ENCODE measurements around the gene DPF3. TPM values are rescaled to one million over a fixed set of nuclear protein-coding genes. Genes with fewer than 3 reads are reported as not detected.

DPF3 gene
- total RNA-seq, 1 donor from 2014 or later = 4.3 TPM

- H3K36me3 Mint-ChIP-seq (ENCODE audit: low read depth) = peaks cover 4% of the 10 kb centered on the region
- no peak overlapping the region for H3K27ac Mint-ChIP-seq
- peaks cover 12% of the 10 kb centered on the region for H3K9me3 Mint-ChIP-seq
- no peak for DNase-seq (ENCODE audit: low spot score)
- H3K4me3 Mint-ChIP-seq = no peak overlapping the region
- intact Hi-C loops (cut with micrococcal nuclease) = no loop called here
- peaks cover 49% of the 10 kb centered on the region for H3K27me3 Mint-ChIP-seq (ENCODE audit: insufficient read depth)
- H3K4me1 Mint-ChIP-seq (ENCODE audit: low read depth) = no peaks in the 10 kb centered on the region
Measured at GRCh38 chr14:72631401-72631800, 262.5 kb downstream of the DPF3 start.

GRCh38 chr14:72630374-72630773 is 263.5 kb downstream of the DPF3 start:
- DNase-seq (ENCODE audit: low spot score) = no peak
- Mint-ChIP-seq H3K27me3 (ENCODE audit: insufficient read depth) (peaks cover 49% of the 10 kb centered on the region), H3K27ac (no peak overlapping the region), H3K4me1 (ENCODE audit: low read depth) (no peaks in the 10 kb centered on the region), H3K9me3 (peaks cover 18% of the 10 kb centered on the region), H3K36me3 (ENCODE audit: low read depth) (peaks cover 2% of the 10 kb centered on the region), H3K4me3 (no peak overlapping the region)
- intact Hi-C loops (cut with micrococcal nuclease) = no loop called here

DNA sequence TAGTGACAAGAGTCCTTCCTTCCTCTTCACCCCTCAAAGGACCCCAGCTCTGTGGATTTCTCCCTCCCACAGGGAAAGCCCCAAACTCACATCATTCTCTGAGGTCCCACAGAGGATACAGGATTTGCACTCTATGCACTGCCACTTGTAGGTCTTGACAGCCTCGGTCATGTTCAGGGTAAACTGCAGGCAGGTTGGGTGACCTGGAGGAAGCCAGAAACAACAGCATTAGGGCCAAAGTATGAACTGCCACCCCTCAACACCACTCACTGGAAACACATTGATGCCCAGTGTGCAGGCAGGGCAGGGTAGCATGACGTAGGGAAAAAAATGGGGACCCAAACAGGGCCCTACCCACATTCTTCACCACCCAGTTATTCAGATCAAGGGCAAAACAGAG is 264.4 kb downstream of the DPF3 start:
- Mint-ChIP-seq H3K27ac (no peak overlapping the region), H3K27me3 (ENCODE audit: insufficient read depth) (peaks cover 45% of the 10 kb centered on the region), H3K4me3 (no peak overlapping the region), H3K9me3 (peaks cover 18% of the 10 kb centered on the region), H3K36me3 (ENCODE audit: low read depth) (peaks cover 2% of the 10 kb centered on the region), H3K4me1 (ENCODE audit: low read depth) (no peaks in the 10 kb centered on the region)
- DNase-seq (ENCODE audit: low spot score) = no peak
- intact Hi-C loops (cut with micrococcal nuclease) = no loop called here

DNA sequence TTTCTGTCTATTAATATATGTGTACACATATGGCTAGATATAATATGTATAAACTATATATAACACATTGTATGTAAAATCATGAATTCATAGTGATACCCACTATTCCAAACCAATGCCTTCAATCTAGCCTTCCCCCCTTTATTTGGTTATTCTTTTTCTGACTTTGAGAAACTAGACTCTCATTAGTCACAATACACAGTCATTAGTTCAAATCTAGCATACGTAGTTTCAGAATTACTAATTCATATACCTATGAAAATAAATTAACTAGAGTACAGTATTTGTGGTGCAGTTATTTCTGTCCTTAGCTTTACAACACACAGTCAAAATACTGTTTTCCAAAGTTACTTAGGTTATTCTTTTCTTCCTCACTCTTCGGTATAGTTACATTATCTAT is 268.2 kb downstream of the DPF3 start:
- H3K27me3 Mint-ChIP-seq (ENCODE audit: insufficient read depth) = peaks cover 32% of the 10 kb centered on the region
- peaks cover 21% of the 10 kb centered on the region for H3K9me3 Mint-ChIP-seq
- no peak overlapping the region for H3K4me3 Mint-ChIP-seq
- intact Hi-C loops (cut with micrococcal nuclease) = no loop called here
- peaks cover 2% of the 10 kb centered on the region for H3K4me1 Mint-ChIP-seq (ENCODE audit: low read depth)
- no peaks in the 10 kb centered on the region for H3K36me3 Mint-ChIP-seq (ENCODE audit: low read depth)
- no peak for DNase-seq (ENCODE audit: low spot score)
- H3K27ac Mint-ChIP-seq = no peak overlapping the region

DNA sequence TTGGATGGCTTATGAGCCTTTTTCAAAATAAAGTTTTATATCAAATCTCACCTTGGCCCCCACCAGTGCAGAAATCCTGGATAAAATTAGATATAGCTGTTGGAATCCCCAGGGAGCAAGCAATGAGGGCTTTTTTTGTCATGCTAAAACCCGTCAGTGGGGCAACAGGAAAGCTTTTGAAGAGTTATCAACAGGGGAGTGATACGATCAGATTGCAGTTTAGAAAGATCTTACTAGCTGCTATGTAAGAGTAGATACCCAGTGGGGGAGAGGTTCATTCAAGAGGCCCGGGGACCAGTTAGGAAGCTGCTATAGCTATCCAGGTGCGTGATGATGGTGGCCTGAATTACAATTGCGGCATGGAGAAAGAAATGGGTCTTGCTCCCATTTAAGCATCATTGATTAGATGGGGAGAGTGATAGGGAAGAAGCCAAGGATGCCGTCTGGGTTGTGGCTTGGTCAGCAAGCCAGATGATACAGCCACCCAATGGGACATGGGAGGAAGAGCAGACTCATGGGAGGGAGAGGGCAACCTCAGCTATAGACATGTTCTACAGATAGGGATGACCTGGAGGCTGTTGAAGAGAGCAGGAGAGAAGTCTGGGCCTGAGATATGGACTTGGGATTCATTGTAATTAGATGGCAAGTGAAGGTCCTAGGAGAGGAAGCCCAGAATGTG is 272.4 kb downstream of the DPF3 start:
- Mint-ChIP-seq H3K4me3 (no peak overlapping the region), H3K27me3 (ENCODE audit: insufficient read depth) (peaks cover 27% of the 10 kb centered on the region), H3K27ac (no peak overlapping the region), H3K36me3 (ENCODE audit: low read depth) (no peaks in the 10 kb centered on the region), H3K9me3 (peaks cover 10% of the 10 kb centered on the region), H3K4me1 (ENCODE audit: low read depth) (peaks cover 4% of the 10 kb centered on the region)
- DNase-seq (ENCODE audit: low spot score) = no peak
- intact Hi-C loops (cut with micrococcal nuclease) = no loop called here

DNA sequence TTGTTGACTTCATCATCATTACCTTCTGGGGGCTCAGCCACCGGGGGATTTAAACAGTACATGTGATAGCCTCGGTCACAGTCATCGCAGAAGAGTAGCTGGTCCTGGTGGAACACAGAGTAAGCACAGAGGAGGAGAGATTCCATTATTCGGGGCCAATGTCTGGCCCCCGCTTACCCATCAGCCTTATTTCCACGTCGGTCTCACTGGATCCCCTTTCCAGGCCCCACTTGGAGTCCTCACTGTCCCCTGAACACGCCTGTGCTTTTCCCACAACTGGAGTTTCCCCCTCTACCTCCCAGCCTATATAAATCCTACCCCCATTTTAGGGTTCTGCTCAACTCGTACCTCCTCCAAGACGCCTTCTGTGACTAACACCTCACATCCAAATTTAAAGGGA is 274.0 kb downstream of the DPF3 start:
- peaks cover 4% of the 10 kb centered on the region for H3K4me1 Mint-ChIP-seq (ENCODE audit: low read depth)
- no peak overlapping the region for H3K4me3 Mint-ChIP-seq
- H3K27me3 Mint-ChIP-seq (ENCODE audit: insufficient read depth) = peaks cover 21% of the 10 kb centered on the region
- DNase-seq (ENCODE audit: low spot score) = no peak
- no peak overlapping the region for H3K27ac Mint-ChIP-seq
- H3K36me3 Mint-ChIP-seq (ENCODE audit: low read depth) = no peaks in the 10 kb centered on the region
- intact Hi-C loops (cut with micrococcal nuclease) = no loop called here
- H3K9me3 Mint-ChIP-seq = peaks cover 3% of the 10 kb centered on the region

DNA sequence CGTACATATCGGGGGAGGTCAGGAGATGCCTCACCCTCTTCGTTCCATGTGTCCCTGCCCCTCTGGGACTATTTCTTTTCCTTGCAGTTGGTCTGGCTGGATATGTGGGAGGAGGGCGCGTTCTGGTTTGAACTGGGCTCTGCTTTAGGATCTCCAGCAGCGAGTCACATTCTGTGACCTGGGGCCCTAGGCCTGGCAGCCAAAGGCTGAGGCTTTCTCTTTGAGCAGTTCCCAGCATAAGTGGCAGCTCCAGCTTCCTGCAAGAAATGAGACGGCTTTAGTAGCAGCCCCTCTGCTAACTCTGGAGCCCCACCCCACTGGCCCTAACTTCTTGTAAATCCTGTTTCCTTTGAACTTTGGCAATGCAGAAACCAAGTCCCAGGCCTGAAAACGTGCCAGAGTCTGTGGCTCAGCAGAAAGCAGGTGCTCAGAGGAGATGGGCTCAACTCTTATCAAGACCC is 274.8 kb downstream of the DPF3 start:
- H3K27me3 Mint-ChIP-seq (ENCODE audit: insufficient read depth) = peaks cover 18% of the 10 kb centered on the region
- DNase-seq (ENCODE audit: low spot score) = no peak
- H3K9me3 Mint-ChIP-seq = peaks cover 3% of the 10 kb centered on the region
- intact Hi-C loops (cut with micrococcal nuclease) = no loop called here
- no peak overlapping the region for H3K27ac Mint-ChIP-seq
- H3K36me3 Mint-ChIP-seq (ENCODE audit: low read depth) = no peaks in the 10 kb centered on the region
- peaks cover 4% of the 10 kb centered on the region for H3K4me1 Mint-ChIP-seq (ENCODE audit: low read depth)
- no peak overlapping the region for H3K4me3 Mint-ChIP-seq

DNA sequence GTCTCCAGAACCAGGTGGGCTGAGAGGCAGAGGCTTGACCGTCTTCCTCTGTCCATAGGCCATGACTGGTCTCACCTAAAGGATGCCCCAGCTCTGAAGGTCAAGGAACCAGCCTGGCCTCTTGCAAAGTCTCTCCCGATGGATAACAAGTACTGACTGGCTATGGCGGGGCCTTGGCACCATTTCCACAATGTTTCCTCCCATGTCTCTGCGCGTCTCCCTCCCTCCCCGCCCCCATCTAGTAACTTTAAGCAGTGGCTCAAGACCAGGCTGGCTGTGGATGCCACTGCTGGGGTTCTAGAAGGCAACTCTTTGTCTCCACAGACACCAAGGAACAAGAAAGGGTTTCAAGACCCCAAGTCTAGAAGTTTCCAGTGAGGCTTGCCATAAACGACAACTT is 275.5 kb downstream of the DPF3 start:
- Mint-ChIP-seq H3K9me3 (peaks cover 3% of the 10 kb centered on the region), H3K36me3 (ENCODE audit: low read depth) (no peaks in the 10 kb centered on the region), H3K27me3 (ENCODE audit: insufficient read depth) (peaks cover 16% of the 10 kb centered on the region), H3K4me3 (no peak overlapping the region), H3K27ac (no peak overlapping the region), H3K4me1 (ENCODE audit: low read depth) (peaks cover 4% of the 10 kb centered on the region)
- no peak for DNase-seq (ENCODE audit: low spot score)
- intact Hi-C loops (cut with micrococcal nuclease) = no loop called here

DNA sequence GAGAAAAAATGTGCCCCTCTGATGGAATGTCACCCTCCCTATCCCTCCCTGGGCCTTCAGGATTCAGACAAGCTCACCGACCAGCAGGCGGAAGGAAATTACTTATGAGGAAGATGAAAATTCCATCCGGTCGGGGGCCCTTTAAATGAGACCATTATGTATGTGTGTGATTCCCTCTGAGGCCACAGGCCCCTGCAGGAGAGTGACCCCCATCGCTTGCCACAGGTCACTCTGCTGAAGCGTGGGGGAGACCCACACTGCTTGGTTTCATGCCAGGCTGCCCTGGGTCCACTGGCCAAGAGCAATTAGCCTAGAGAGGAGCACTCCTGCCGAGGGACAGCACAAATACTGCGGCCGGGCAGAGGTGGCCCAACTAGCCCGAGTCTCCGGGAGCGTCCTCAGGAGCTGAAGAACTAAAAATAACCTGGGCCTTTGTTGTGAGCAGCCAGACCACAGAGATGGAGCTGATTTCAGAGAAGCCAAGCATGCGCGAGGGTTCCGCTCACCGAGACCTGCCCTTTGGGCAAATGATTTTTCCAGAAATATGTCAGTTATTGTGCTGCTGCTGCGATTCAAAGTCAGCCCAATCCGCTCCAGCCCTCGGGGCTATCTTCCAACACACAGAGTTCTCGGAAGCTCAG is 276.4 kb downstream of the DPF3 start:
- Mint-ChIP-seq H3K4me1 (ENCODE audit: low read depth) (peaks cover 4% of the 10 kb centered on the region), H3K27me3 (ENCODE audit: insufficient read depth) (peaks cover 11% of the 10 kb centered on the region), H3K27ac (no peak overlapping the region), H3K9me3 (no peaks in the 10 kb centered on the region), H3K4me3 (no peak overlapping the region), H3K36me3 (ENCODE audit: low read depth) (no peaks in the 10 kb centered on the region)
- intact Hi-C loops (cut with micrococcal nuclease) = no loop called here
- DNase-seq (ENCODE audit: low spot score) = no peak

DNA sequence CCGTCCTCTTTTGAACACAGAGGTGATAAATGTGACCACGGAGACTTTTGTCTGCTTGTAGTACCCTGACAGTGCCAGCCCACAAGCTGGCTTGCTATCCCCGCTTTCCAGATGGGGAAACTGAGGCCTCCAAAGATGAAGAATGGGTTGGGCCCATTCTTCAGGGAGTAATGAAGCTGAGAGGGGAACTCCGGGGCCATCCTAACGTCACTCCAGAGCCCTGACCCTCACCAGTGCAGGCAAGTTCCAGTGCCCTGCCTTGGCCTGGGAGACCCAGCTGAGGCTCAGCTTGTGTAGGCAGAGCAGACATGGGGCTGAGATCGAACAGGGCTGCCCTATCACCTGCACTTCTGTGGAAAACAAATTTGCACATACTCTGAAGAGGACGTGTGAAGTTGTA is 277.1 kb downstream of the DPF3 start:
- Mint-ChIP-seq H3K4me1 (ENCODE audit: low read depth) (peaks cover 4% of the 10 kb centered on the region), H3K27me3 (ENCODE audit: insufficient read depth) (peaks cover 15% of the 10 kb centered on the region), H3K9me3 (no peaks in the 10 kb centered on the region), H3K36me3 (ENCODE audit: low read depth) (no peaks in the 10 kb centered on the region), H3K4me3 (no peak overlapping the region), H3K27ac (no peak overlapping the region)
- intact Hi-C loops (cut with micrococcal nuclease) = no loop called here
- no peak for DNase-seq (ENCODE audit: low spot score)

DNA sequence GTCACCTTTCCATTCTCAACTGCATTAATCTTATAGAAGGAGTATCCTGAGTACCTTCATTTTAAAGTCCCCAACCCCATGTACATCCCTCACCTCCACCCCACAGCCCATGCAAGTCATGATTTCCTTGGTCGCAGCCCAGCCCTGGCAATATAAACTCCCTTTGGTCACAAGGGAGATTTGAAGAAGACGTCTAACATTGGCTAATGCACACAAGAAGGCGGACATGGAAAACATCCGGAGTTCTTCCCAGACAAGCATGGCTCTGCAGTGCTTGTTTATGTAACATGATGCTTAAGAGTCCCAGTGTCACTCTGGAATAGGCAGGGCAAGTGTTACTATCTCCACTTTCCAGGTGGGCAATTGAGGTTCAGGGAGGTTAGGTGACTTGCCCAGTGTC is 277.6 kb downstream of the DPF3 start:
- no peak for DNase-seq (ENCODE audit: low spot score)
- Mint-ChIP-seq H3K27ac (no peak overlapping the region), H3K36me3 (ENCODE audit: low read depth) (no peaks in the 10 kb centered on the region), H3K27me3 (ENCODE audit: insufficient read depth) (peaks cover 12% of the 10 kb centered on the region), H3K9me3 (no peaks in the 10 kb centered on the region), H3K4me1 (ENCODE audit: low read depth) (peaks cover 4% of the 10 kb centered on the region), H3K4me3 (no peak overlapping the region)
- intact Hi-C loops (cut with micrococcal nuclease) = no loop called here

- intact Hi-C loops (cut with micrococcal nuclease) = no loop called here
- DNase-seq (ENCODE audit: low spot score) = no peak
- Mint-ChIP-seq H3K27me3 (ENCODE audit: insufficient read depth) (peaks cover 10% of the 10 kb centered on the region), H3K36me3 (ENCODE audit: low read depth) (no peaks in the 10 kb centered on the region), H3K27ac (no peak overlapping the region), H3K4me3 (no peak overlapping the region), H3K4me1 (ENCODE audit: low read depth) (peaks cover 2% of the 10 kb centered on the region), H3K9me3 (no peaks in the 10 kb centered on the region)
Measured at GRCh38 chr14:72615451-72616121, 278.3 kb downstream of the DPF3 start.

DNA sequence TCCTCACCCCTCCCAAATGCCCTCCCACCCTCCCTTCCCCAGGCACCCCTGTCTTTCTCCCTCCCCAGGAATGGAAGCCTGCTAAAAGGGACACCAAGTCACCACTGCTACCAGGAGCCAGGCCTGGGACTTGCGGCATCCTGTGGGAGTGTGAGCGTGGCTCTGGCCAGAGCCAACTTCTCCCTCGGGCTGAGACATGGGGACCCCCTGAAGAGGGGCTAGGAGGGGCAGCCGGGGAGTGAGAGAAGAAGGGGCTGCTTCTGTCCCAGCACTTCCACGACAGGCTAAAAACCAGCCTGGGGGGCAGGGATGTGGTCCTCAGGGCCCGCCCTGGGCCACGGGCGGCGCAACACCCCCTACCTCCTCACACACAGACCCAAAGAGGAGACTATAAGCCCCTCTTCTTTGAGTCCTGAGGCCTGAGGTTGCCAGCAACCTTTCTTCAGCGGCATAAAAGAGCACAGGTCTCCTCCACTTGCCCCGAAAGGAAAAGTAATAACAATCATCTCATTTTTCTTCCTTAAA is 278.9 kb downstream of the DPF3 start:
- no peaks in the 10 kb centered on the region for H3K4me1 Mint-ChIP-seq (ENCODE audit: low read depth)
- no peak overlapping the region for H3K27ac Mint-ChIP-seq
- no peak overlapping the region for H3K4me3 Mint-ChIP-seq
- no peaks in the 10 kb centered on the region for H3K36me3 Mint-ChIP-seq (ENCODE audit: low read depth)
- no peaks in the 10 kb centered on the region for H3K9me3 Mint-ChIP-seq
- DNase-seq (ENCODE audit: low spot score) = no peak
- intact Hi-C loops (cut with micrococcal nuclease) = no loop called here
- H3K27me3 Mint-ChIP-seq (ENCODE audit: insufficient read depth) = peaks cover 7% of the 10 kb centered on the region

Measured in activated T-helper 1 cell treated with anti-CD3 and anti-CD28 coated beads, Interleukin-12 subunit alpha, Interleukin-12 subunit beta, Interleukin-2, Interleukin-4 antibody, amounts not matched to agents 30 ng/mL and 10 ng/mL and 1 ng/mL, durations not matched to agents 14 hours and 24 hours and 36 hours (primary cell).